Fibroblast of gingiva (primary cell): Measurements from ENCODE around the gene SLC49A3.
A peak's percentile ranks its signal among the peaks of the same experiment; 100 is the strongest.
"Not testable (repeated sequence)": the region's sequence is repeated elsewhere in the genome, so short reads cannot be mapped to it uniquely, and the experiment has no call there.

Source experiments
- DNase-seq: peaks from one replicate; pipeline ENCODE4 v3.0.0-alpha.2; 2011; ENCODE audit warnings: low read depth

Gene SLC49A3

DNA sequence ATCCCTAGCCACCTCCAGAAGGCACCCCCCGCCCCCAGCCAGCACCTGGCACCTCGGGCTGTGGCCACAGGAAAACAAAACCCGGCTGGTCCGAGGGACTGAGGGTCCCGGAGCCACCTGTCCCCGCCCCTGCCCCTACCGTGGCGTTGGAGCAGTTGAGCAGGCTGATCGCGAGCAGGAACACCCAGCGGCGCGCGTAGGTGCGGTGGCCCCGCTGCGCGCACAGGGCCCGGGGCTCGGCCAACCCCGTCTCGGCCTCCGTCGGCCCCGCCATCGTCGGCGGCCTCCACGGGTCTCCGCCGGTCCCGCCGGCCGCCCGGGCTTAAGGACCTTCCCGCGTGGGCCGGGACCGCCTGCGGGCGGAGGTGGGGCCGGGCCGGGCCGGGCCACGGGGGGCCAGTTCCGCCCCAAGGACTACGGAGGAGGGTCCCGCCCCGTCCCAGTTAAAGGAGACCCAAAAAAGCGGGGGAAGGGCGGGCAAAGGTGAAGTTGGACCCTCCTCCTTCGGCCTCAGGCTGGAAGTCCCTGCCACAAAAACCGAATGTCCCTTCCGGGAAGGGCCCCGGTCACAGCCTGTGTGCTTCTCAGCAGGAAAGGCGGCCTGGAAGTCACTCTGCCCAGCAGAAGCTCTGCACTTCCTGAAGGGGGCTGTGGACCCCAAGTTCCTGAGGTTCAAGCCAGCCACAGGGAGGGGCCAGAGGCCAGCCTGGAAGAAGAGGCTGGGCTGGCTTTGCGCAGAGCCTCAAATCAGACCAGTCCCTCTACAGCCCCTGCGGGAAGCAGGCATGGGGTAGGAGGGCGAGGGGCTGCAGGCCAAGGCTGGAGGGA is at the start of gene SLC49A3:
Gene SLC49A3 (minus strand): TSS at position 298 of the 828 bp plus-strand sequence. CDS start 24 bp downstream, at position 274.
- DNase-seq = no peak

GRCh38 chr4:736561-736960 is 47.6 kb upstream of the SLC49A3 start:
- not testable (repeated sequence) for DNase-seq

DNA sequence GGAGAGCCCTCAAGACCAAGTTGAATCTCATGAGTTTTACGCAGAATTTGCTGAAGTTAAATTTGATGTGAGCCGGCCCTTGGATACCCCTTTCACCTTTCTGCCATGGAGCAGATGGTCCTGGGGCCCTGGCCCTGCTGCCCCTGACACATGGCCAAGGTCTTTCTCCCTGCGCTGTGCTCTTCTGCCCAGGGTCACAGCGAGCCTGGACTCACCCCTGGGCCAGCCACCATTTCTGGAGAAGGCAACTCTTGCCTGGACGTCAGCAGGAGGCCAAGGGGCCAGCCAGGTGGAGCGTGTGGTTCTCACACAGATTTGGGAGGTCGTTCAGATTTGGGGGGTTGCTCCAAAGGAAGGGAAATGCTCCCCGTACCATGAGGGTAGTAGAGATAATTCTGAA is 46.6 kb upstream of the SLC49A3 start:
- DNase-seq = no peak

DNA sequence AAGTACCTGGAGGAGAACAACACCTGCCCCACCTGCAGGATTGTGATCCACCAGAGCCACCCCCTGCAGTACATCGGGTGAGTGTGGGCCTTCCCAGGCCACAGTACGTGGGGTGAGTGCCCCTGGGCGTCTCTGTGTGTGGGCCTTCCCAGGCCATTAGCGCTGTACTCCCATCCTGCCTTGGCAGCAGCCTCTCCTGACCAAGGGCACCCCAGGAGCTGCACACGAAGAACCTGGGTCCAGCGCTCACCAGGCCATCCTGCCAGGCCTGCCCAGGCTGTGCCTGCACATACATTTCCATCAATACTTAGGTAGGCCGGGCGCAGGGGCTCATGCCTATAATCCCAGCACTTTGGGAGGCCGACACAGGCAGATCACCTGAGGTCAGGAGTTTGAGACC is 46.0 kb upstream of the SLC49A3 start:
- no peak for DNase-seq

- no peak for DNase-seq
These were observed 45.1 kb upstream of the SLC49A3 start for GRCh38 chr4:734075-734474.

- no peak for DNase-seq
These were observed 44.7 kb upstream of the SLC49A3 start for GRCh38 chr4:733631-733980.

DNA sequence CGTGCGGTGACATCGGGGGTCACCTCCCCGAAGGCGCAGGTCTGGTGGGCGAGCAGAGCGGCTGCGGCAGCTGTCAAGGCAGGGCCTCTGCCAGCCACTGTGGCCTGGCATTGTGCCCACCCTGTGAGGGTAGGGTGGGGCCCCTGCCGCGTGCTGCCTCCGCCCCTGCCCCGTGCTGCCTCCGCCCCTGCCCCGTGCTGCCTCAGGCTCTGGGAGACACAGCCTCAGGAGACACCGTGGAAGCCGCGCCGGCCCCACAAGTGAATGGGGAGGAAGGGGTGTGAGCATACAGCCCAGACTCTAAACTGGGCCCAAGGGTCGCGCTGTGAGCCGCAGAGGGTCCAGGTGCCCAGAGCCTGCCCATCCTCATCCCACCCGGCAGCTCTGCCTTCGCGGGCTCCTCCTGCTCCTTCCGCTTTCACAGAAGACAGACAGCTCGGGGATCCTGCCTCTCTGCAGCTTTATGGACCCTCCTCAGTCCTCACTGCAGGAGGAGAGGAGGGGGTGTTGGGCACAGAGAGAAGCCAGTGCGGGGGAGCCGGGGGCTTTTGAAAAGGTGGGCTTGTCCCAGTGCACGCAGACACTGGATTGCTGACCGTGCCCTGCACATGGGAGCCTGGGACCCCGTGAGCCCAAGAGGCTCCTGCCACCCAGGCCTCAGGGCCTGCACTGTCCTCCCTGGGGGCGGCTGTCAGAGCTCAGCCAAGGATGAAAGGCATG is 44.1 kb upstream of the SLC49A3 start:
- no peak for DNase-seq

DNA sequence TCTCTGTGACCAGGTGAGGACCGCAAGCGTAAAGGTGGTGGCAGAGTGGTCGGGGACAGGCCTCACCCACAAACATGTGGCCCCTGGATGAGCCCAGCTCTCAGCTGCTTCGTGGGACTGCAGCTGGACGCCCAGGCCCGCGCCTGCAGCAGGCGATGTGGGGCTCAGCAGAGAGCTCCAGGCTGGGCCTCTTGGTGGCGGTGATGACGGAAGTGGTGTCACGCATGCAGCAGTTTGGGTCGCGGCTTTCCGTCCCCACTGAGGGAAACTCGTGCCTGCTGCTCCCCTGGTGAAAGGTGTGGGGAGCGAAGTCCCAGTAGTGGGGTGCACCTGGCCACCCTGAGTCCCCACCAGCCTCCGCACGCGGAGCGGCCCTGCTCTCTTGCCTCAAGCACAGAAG is 43.5 kb upstream of the SLC49A3 start:
- DNase-seq = no peak

GRCh38 chr4:731954-732353 is 43.0 kb upstream of the SLC49A3 start:
- DNase-seq = not testable (repeated sequence)

DNA sequence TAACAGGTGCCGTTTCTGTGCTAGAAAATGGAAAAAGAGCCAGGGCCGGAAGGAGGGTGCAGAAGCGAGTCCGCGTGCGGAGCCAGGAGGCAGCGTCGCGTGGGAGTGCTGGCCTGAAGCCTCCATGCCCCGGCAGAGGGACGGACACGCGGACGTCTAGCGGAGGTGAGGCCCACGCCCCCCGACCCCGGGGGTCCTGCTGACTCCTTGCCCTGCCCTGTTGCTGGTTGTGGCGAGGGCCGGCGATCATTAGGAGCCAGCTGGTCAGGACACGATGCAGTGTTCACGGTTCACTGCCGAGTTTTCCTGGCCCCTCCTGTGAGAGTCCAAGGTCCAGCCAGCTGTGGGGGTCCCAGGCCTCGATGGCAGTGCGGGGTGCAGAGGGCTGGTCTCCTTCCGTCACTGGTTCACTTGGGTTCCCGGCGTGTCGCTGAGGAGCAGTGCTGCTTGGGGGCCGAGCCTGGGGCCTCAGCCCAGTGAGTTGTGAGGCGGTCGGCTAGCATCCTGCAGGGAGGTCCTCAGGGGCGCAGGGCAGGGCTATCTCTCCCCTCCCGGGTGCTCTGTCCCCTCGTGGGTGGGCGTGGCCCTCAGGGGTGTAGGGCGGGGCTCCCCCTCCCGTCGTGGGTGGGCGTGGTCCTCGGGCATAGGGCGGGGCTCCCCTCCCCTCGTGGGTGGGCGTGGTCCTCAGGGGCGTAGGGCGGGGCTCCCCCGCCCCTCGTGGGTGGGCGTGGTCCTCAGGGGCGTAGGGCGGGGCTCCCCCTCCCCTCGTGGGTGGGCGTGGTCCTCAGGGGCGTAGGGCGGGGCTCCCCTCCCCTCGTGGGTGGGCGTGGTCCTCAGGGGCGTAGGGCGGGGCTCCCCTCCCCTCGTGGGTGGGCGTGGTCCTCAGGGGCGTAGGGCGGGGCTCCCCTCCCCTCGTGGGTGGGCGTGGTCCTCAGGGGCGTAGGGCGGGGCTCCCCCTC is 42.3 kb upstream of the SLC49A3 start:
- DNase-seq = not testable (repeated sequence)

DNA sequence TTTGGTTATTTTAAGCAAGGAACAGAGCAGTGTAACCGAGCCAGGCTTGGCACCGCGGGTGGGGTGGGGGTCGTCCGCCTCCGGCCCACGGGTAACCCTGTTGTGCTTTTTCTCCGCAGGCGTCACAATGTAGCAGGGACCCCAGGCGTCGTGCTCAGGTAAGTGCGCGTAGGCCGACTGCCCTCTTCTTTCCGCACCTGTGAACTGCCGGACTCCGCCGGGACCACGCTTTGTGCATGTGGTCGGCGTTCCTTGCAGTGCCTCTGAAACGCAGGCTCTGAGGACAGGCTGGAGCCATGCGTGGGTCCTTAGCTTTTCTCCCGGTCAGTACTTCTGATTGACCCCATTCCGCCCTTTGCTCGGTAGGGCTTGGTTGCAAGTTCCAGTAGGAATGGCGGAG is 41.6 kb upstream of the SLC49A3 start:
- DNase-seq = no peak

DNA sequence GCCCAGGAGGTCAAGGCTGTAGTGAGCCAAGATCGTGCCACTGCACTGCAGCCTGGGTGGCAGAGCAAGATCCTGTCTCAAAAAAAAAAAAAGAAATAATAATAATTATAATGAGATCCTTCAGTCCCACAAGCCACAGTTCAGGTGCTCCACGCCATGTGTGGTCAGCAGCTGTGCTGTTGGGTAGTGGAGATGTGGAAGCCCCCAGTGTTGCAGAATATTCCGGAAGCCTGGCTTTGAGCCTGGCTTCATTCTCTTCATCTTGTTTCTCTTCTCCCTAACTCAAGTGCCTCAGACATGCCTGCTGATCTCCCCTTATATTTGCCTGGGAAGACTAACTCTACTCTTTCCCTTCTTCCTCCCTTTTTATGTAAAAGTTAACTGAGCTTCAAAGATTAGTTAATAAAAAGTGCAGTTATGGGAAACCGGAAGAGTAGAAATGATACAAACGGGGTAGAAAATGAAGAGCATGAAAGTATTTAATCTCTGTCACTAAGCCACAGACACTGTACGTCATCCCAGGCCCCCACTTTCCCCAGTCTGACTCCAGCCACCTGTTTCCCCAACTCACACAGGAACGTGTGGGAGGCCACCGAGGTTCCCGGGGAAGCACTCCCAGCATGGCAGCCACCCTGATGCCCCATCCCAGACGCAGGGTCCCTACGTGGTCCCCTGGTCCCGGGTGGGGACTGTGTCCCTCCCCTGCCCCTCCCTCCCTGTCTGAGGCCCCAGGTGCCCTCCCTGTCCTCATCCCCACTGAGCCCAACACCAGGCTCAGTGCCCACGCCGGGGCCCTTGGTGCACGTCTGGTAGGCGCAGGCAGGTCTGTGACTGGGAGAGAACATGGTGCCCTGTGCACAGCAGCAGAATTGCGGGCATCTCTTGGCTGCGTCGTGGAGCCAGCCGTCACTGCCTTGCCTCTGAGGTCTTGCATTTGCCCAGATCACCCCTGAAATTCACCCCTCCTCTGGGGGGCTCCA is 40.7 kb upstream of the SLC49A3 start:
- no peak for DNase-seq

DNA sequence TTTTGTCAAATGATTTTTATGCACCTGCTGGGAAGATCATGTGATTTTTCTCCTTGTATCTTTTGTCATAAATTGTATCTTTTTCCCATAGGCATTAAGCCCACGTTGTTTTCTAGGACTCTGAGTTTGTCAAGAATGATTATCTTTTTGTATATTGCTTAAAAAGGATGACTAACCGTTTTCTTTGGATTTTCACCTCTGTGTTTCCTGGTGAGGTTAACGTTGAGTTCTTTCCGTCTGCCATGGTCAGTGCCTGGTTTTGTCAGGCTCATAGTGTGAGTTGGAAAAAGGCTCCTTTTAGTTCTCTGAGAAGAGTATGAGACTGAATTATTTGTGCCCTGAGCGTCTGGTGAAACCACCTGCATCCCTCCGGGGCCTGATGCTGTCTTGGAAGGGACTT is 38.6 kb upstream of the SLC49A3 start:
- DNase-seq = no peak

GRCh38 chr4:726838-727237 is 37.9 kb upstream of the SLC49A3 start:
- no peak for DNase-seq

DNA sequence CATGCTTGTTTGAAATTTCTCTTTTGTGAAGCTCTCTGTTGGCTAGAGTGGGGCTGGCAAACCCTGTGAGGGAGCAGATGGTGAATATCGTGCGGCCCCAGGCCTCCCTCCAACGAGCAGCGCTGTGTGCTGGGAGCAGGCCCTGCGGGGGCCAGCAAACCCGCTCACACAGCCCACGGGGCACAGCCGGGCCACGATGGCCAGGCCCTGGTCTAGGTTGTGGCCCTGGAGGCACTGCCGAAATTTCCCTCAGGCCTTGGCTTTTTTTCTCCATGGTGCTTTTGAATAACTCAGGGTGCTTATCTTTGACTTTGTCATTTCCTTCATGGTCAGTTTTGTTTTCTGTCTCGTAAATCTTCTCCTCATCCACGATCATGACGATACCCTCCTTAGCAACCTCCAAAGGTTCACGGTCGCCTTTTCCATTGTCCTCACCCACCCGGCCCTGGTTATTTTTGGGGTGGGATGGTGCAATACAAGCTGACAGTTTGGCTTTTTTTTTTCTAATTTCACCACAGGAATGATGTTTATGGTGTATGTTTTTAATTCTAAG is 37.4 kb upstream of the SLC49A3 start:
- peak; percentile 77 for DNase-seq

DNA sequence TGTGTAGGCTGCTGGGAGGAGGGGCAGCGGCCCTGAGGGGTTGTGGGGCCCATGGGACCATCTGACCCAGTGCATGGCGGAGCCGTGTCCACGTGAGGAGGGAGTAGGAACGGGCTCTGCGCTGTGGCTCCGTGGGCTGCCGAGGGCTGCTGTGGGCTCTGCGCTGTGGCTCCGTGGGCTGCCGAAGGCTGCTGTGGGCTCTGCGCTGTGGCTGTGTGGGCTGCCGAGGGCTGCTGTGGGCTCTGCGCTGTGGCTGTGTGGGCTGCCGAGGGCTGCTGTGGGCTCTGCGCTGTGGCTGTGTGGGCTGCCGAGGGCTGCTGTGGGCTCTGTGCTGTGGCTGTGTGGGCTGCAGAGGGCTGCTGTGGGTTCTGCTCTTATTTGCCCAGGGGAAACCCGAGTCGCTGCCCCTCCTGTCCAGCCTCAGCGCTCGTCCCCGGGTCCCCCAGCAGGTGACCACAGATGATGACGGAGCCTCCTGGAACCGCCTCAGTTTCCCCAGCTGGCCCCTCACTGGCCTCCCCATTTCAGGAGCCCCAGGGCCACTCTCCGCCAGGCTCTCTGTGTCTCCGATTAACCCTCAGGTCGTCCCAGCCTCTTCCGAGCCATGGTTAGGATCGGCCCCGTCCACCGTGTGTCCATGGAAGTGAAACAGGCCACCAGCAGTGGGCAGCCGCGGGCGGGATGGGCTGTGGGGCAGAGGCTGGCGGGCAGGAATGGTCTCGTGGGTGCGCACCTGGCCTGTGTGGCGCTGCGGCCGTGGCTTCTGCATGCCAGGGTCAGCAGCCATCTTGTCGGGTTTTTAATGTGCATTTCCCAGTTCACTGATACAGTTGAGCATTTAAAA is 36.7 kb upstream of the SLC49A3 start:
- no peak for DNase-seq

- no peak for DNase-seq
These were observed 35.0 kb upstream of the SLC49A3 start for GRCh38 chr4:723751-724530.

GRCh38 chr4:722851-723360 is 34.0 kb upstream of the SLC49A3 start:
- no peak for DNase-seq

DNA sequence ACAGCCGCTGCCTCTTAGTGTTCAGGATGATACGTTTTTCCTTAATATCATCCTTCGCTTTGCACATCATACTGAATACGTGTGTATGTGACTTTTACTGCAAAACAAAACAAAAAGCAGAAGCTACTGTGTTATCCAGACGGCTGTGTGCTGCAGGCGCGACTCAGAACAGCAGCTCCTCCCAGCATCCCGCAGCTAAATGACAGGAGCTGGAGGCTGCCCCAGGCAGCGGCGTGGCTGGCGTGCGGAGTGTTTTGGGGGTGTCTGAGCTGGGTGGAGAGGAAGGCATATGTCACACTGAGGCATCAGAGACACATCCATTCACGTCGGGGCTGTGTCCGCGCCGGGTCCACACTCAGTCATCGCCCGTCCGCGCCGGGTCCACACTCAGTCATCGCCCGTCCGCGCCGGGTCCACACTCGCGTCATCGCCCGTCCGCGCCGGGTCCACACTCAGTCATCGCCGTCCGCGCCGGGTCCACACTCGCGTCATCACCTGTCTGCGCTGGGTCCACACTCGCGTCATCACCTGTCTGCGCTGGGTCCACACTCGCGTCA is 33.3 kb upstream of the SLC49A3 start:
- no peak for DNase-seq
